SK-N-SH (cell line): ENCODE measurements around the gene KIF6. TPM values are rescaled to one million over a fixed set of nuclear protein-coding genes. Genes with fewer than 3 reads are reported as not detected.
"Not testable (repeated sequence)": the region's sequence is repeated elsewhere in the genome, so short reads cannot be mapped to it uniquely, and the experiment has no call there.

Source experiments
- CTCF ChIA-PET: fragments of 300-600, 350-600 bp; formaldehyde crosslinking; extraction: SDS; loops from one replicate; lab custom pipeline; 2021; lab: Yijun Ruan, JAX
- POLR2A ChIA-PET: fragments of 350-600 bp; sonication (Branson Sonifier 250); formaldehyde crosslinking; extraction: SDS; loops from one replicate; lab custom pipeline; 2020; ENCODE audit warnings: antibody characterized with exemption, inconsistent platforms; lab: Yijun Ruan, JAX
- DNase-seq: peaks from one replicate; pipeline ENCODE4 v3.0.0; 2012
- H2AFZ ChIP-seq: fragments of 200-600 bp; sonication (generic); 2 replicates; pipeline ENCODE4 v1.8.1; 2016; ENCODE audit warnings: antibody characterized with exemption, mild to moderate bottlenecking, low read depth
- H3F3A ChIP-seq: fragments of 200-600 bp; sonication (generic); replicated peaks from 2 replicates; pipeline ENCODE3; 2016; ENCODE audit warnings: antibody characterized with exemption, mild to moderate bottlenecking; ENCODE audit not compliant: insufficient read depth
- H3K27ac ChIP-seq, 2 experiments: fragments of 200-500 bp in 1 of 2; fragments of 200-600 bp in 1 of 2; sonication (Bioruptor generic) in 1 of 2; sonication (generic), shearing (Covaris generic) in 1 of 2; 2 replicates each; pipeline versions ENCODE4 v1.5.1 to v1.6.1; 2014 to 2016; ENCODE audit warnings: low read depth in 2 of 2, inconsistent platforms in 1 of 2, low read length in 1 of 2, mild to moderate bottlenecking in 1 of 2, mixed read lengths in 1 of 2
- H3K27me3 ChIP-seq: fragments of 200-600 bp; sonication (generic), shearing (Covaris generic); 2 replicates; pipeline ENCODE4 v1.6.1; 2016; ENCODE audit warnings: mixed run types; ENCODE audit not compliant: insufficient read depth
- H3K36me3 ChIP-seq, 2 experiments: fragments of 200-500 bp in 1 of 2; fragments of 200-600 bp in 1 of 2; sonication (Bioruptor generic) in 1 of 2; sonication (generic) in 1 of 2; replicated peaks in 1 of 2; 2 replicates each; pipeline versions ENCODE3 to v1.5.1; 2014 to 2016; ENCODE audit warnings: low read length in 1 of 2, mild to moderate bottlenecking in 1 of 2; ENCODE audit not compliant: insufficient read depth in 2 of 2, control insufficient read depth in 1 of 2
- H3K4me1 ChIP-seq, 2 experiments: fragments of 200-500 bp in 1 of 2; fragments of 200-600 bp in 1 of 2; sonication (Bioruptor generic) in 1 of 2; sonication (generic), shearing (Covaris generic) in 1 of 2; 2 replicates each; pipeline versions ENCODE4 v1.5.1 to v1.6.1; 2014 to 2016; ENCODE audit warnings: low read depth in 1 of 2, low read length in 1 of 2, mixed run types in 1 of 2; ENCODE audit not compliant: insufficient read depth in 2 of 2, control insufficient read depth in 1 of 2
- H3K4me2 ChIP-seq: fragments of 200-600 bp; sonication (generic), shearing (Covaris generic); 2 replicates; pipeline ENCODE4 v1.6.1; 2017; ENCODE audit warnings: mixed run types
- H3K4me3 ChIP-seq, 2 experiments: fragments of 200-500 bp in 1 of 2; fragments of 200-600 bp in 1 of 2; sonication (Bioruptor generic) in 1 of 2; sonication (generic), shearing (Covaris generic) in 1 of 2; 2 replicates each; pipeline versions ENCODE4 v1.5.1 to v1.8.1; 2014 to 2016; ENCODE audit warnings: low read depth in 2 of 2, inconsistent platforms in 1 of 2, low read length in 1 of 2, mild to moderate bottlenecking in 1 of 2, mixed read lengths in 1 of 2, moderate library complexity in 1 of 2
- H3K79me2 ChIP-seq: fragments of 200-600 bp; sonication (generic); 2 replicates; pipeline ENCODE4 v1.8.1; 2017; ENCODE audit warnings: mild to moderate bottlenecking; ENCODE audit not compliant: insufficient read depth
- H3K9ac ChIP-seq: fragments of 200-600 bp; sonication (generic); 2 replicates; pipeline ENCODE4 v1.6.1; 2017; ENCODE audit warnings: mixed run types
- H3K9me2 ChIP-seq: fragments of 200-600 bp; sonication (generic); 2 replicates; pipeline ENCODE4 v1.6.1; 2017; ENCODE audit warnings: mixed run types
- H3K9me3 ChIP-seq: fragments of 200-600 bp; sonication (generic); 2 replicates; pipeline ENCODE4 v1.6.1; 2017; ENCODE audit warnings: mixed run types, mild to moderate bottlenecking, moderate library complexity
- H4K20me1 ChIP-seq: fragments of 200-600 bp; sonication (generic); 2 replicates; pipeline ENCODE4 v1.6.1; 2017; ENCODE audit warnings: mild to moderate bottlenecking, mixed run types; ENCODE audit not compliant: insufficient read depth
- EP300 ChIP-seq, 2 experiments: IDR thresholded peaks; 2 replicates each; pipeline versions ENCODE4 v1.4.0 to v1.6.1; 2012; ENCODE audit warnings: borderline replicate concordance in 1 of 2, low read depth in 1 of 2, low read length in 1 of 2
- EZH2phosphoT487 ChIP-seq: fragments of 200-600 bp; sonication (generic); IDR thresholded peaks from 2 replicates; pipeline ENCODE4 v1.6.1; 2017; ENCODE audit warnings: low read depth, mixed run types, mild to moderate bottlenecking, antibody characterized with exemption, moderate library complexity, borderline replicate concordance
- FOXM1 ChIP-seq: IDR thresholded peaks from 2 replicates; pipeline ENCODE4 v1.4.0; 2012; ENCODE audit warnings: low read depth, mild to moderate bottlenecking
- GABPA ChIP-seq: IDR thresholded peaks from 2 replicates; pipeline ENCODE4 v1.4.0; 2012; ENCODE audit warnings: low read depth, mild to moderate bottlenecking
- GATA2 ChIP-seq: sonication (generic); formaldehyde crosslinking; IDR thresholded peaks from 2 replicates; pipeline ENCODE4 v1.5.0; 2020; ENCODE audit warnings: mild to moderate bottlenecking, missing genetic modification reagents
- JUND ChIP-seq: IDR thresholded peaks from 2 replicates; pipeline ENCODE4 v1.4.0; 2012
- MXI1 ChIP-seq: IDR thresholded peaks from 2 replicates; pipeline ENCODE4 v1.6.1; 2012; ENCODE audit warnings: mild to moderate bottlenecking, low read depth, low read length, improper control_type of control experiment
- POLR2AphosphoS5 ChIP-seq: IDR thresholded peaks from 2 replicates; pipeline ENCODE4 v1.6.1; 2012; ENCODE audit warnings: low read depth, low read length
- RAD21 ChIP-seq: IDR thresholded peaks from 2 replicates; pipeline ENCODE4 v1.6.1; 2012; ENCODE audit warnings: mild to moderate bottlenecking, low read length
- RCOR1 ChIP-seq: fragments of 150-350 bp; IDR thresholded peaks from 2 replicates; pipeline ENCODE4 v1.6.1; 2017; ENCODE audit warnings: antibody characterized with exemption, low read length
- RFX5 ChIP-seq: IDR thresholded peaks from 2 replicates; pipeline ENCODE4 v1.6.1; 2012; ENCODE audit warnings: mild to moderate bottlenecking, improper control_type of control experiment, low read length
- TEAD4 ChIP-seq: IDR thresholded peaks from 2 replicates; pipeline ENCODE4 v1.4.0; 2012; ENCODE audit warnings: mild to moderate bottlenecking, borderline replicate concordance; ENCODE audit not compliant: insufficient read depth
- YY1 ChIP-seq: IDR thresholded peaks from 2 replicates; pipeline ENCODE4 v1.4.0; 2012; ENCODE audit warnings: low read depth, mild to moderate bottlenecking
- ZBTB33 ChIP-seq: IDR thresholded peaks from 2 replicates; pipeline ENCODE4 v1.4.0; 2012; ENCODE audit warnings: low read depth, borderline replicate concordance
- WGBS: methylation state at CpG from one replicate; pipeline ENCODE4 v1.1.6; 2017; ENCODE audit warnings: low lambda C conversion rate; 5-methylcytosine and 5-hydroxymethylcytosine counted together
- polyA plus RNA-seq, 3 experiments: library from polyadenylated mRNA; depleted of rRNA; stranded (reverse); fragments of >200 nt; gene quantifications; 2 replicates each; pipeline ENCODE4 v1.2.3, GENCODE V29; 2012
- TF ChIP-seq, protein P1 (sequence below): IDR thresholded peaks from 2 replicates; pipeline ENCODE4 v1.4.0; 2012; ENCODE audit warnings: low read depth

KIF6 gene
- polyA plus RNA-seq, 1 of the 3 experiments (the other 2 are of a cell fraction), result 0.13 TPM

- ChIA-PET CTCF (interaction anchor here (1.0 to 1.3 kb wide), 3 partner anchors 12 to 364 kb away, joined by 3 to 4 read pairs (median 4); no protein-coding TSS in a partner anchor), POLR2A (interaction anchor here (1.4 kb wide), 1 partner anchor 19 kb away, joined by 4 read pairs; no protein-coding TSS in a partner anchor)
- Histone ChIP-seq H3K27ac (no peak overlapping the region), H3K9ac (no peak overlapping the region), H3K4me1 (peaks cover 0 to 7% of the 10 kb centered on the region in 2 experiments; a peak in 2 of 4 replicates), H2AFZ (peak overlapping the region; percentile 94), H3K79me2 (no peaks in the 10 kb centered on the region), H3K36me3 (no peaks in the 10 kb centered on the region), H3F3A (no peaks in the 10 kb centered on the region), H3K9me3 (no peaks in the 10 kb centered on the region), H4K20me1 (no peaks in the 10 kb centered on the region), H3K27me3 (no peaks in the 10 kb centered on the region), H3K9me2 (no peaks in the 10 kb centered on the region), H3K4me3 (peak overlapping the region; percentile 71 to 77; a peak in 3 of 4 replicates), H3K4me2 (peak overlapping the region; percentile 95)
- no peak for DNase-seq
- TF ChIP-seq, protein P1, sequence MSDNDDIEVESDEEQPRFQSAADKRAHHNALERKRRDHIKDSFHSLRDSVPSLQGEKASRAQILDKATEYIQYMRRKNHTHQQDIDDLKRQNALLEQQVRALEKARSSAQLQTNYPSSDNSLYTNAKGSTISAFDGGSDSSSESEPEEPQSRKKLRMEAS, result 0 out of 2 replicates have a peak, but pooled peaks have one; percentile 44
- TF ChIP-seq RCOR1, result no peak
- TF ChIP-seq RFX5, result no peak
- TF ChIP-seq YY1, result no peak
- WGBS, result 63% methylated on average over 14 of the region's 14 CpGs
These were observed 407 bp upstream of the KIF6 start for GRCh38 chr6:39725632-39725997.

DNA sequence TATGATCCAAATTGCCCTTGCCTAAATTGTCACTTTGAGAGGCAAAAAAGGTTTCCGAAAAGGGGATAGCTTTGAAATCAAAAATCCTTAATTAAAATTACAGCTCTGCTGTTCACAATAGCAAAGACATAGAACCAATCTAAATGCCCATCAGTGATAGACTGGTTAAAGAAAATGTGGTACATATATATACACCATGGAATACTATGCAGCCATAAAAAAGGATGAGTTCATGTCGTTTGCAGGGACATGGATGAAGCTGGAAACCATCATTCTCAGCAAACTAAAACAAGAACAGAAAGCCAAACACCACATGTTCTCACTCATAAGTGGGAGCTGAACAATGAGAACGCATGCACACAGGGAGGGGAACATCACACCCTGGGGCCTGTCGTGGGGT lies 1.9 kb downstream of the KIF6 start:
- H4K20me1 ChIP-seq, H3K9ac ChIP-seq, H3K79me2 ChIP-seq, H3K9me3 ChIP-seq, H3K27me3 ChIP-seq, DNase-seq, H3K9me2 ChIP-seq, H3K27ac ChIP-seq, H3F3A ChIP-seq, H3K4me1 ChIP-seq, H3K36me3 ChIP-seq, POLR2A ChIA-PET, H3K4me2 ChIP-seq, H3K4me3 ChIP-seq, H2AFZ ChIP-seq: not testable (repeated sequence)
- 87% methylated on average over 4 of the region's 4 CpGs for WGBS
- CTCF ChIA-PET, result interaction anchor here (1.3 kb wide), 1 partner anchor 346 kb away, joined by 3 read pairs; no protein-coding TSS in a partner anchor

- Histone ChIP-seq H3K27ac (no peak overlapping the region), H3K4me2 (no peak overlapping the region), H3F3A (no peaks in the 10 kb centered on the region), H3K27me3 (no peaks in the 10 kb centered on the region), H4K20me1 (no peaks in the 10 kb centered on the region), H3K9ac (no peak overlapping the region), H3K9me2 (no peaks in the 10 kb centered on the region), H3K9me3 (no peaks in the 10 kb centered on the region), H3K36me3 (no peaks in the 10 kb centered on the region), H3K4me3 (no peak overlapping the region), H2AFZ (no peak overlapping the region), H3K4me1 (no peaks in the 10 kb centered on the region), H3K79me2 (no peaks in the 10 kb centered on the region)
- DNase-seq, result no peak
- CTCF ChIA-PET, result interaction anchor here (1.2 kb wide), 1 partner anchor 11 kb away, joined by 3 read pairs; no protein-coding TSS in a partner anchor
- TF ChIP-seq RAD21 (no peak), EP300 (IDR thresholded peaks at IDR 0.05; ENCODE audit: borderline replicate concordance in 1 of 2, low read depth in 1 of 2, low read length in 1 of 2) (no peak), TEAD4 (no peak), RFX5 (no peak), EZH2phosphoT487 (no peak), MXI1 (no peak), FOXM1 (no peak), GATA2 (CRISPR knock-in tag) (no peak), JUND (no peak), POLR2AphosphoS5 (no peak), ZBTB33 (no peak), GABPA (no peak)
- TF ChIP-seq, protein P1, result no peak
- POLR2A ChIA-PET, result no interaction called here
These were observed 10.4 kb downstream of the KIF6 start for GRCh38 chr6:39714802-39715201.
